ENCODE results near the gene XRCC1. TPM values are rescaled to one million over a fixed set of nuclear protein-coding genes. Genes with fewer than 3 reads are reported as not detected.
"Not testable (repeated sequence)": the region's sequence is repeated elsewhere in the genome, so short reads cannot be mapped to it uniquely, and the experiment has no call there.

The XRCC1 gene
- polyA plus RNA-seq, 1 donor from 2014 or later, result 23.6 TPM

- no peak overlapping the region for H3K4me3 Mint-ChIP-seq
- H3K4me1 Mint-ChIP-seq, result peaks cover 2 to 13% (median 10%) of the 10 kb centered on the region in 3 donors
- peaks cover 8% of the 10 kb centered on the region for H3K36me3 Mint-ChIP-seq
- peak overlapping the region in 1 of 3 donors; percentile 76 for H3K27ac Mint-ChIP-seq
- no peaks in the 10 kb centered on the region for H3K9me3 Mint-ChIP-seq
- no peaks in the 10 kb centered on the region for H3K27me3 Mint-ChIP-seq
Measured at GRCh38 chr19:43609872-43610271, 34.5 kb upstream of the XRCC1 start.

DNA sequence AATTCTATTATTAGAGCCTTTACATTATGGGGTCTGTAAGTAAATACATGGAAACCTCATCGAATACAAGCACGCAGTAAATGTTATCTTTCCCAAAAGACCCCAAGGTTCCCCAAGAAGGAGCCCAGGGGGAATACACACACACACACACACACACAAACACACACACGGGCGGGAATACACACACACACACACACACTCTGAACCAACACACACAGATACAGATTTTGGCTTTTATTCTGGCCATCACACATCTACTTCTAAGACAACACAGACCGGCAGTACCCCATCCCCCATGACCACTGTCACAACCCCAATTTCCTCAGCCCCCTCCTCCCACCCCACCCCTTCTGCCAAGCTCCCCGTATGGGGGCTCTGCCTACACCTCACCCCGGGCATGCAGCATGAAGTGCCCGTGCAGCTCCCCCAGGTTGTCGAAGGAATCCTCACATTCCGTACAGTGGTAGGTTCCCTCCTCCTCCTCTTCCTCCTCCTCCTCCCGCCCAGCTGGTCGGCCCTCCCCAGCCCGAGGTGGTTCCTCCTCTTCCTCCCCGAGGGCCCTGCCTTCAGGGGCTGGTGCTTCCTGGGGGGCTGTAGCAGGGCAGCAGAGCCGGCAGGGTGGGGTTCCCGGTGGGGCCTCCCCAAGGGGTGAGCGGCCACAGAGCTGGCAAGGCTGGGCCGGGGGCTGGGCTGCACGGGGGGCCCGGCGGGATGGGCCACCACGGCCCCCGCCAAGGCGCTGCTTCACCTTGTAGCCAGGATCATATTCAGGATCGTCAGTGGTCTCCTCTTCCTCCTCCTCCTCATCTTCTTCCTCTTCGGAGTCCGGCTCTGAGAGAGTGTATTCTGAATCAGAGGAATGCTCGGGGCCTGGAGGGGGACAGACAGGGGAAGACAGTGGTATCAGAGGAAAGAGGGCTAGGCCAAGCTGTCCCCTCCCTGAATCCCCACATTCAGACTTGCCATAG, 32.2 kb upstream of the XRCC1 start:
- Mint-ChIP-seq H3K27me3 (no peaks in the 10 kb centered on the region), H3K36me3 (peaks cover 2% of the 10 kb centered on the region), H3K4me1 (peaks cover 9 to 19% (median 18%) of the 10 kb centered on the region in 3 donors), H3K27ac (peak overlapping the region in 1 of 3 donors; percentile 42), H3K9me3 (no peaks in the 10 kb centered on the region), H3K4me3 (peak overlapping the region in 1 of 4 donors; percentile 33)

DNA sequence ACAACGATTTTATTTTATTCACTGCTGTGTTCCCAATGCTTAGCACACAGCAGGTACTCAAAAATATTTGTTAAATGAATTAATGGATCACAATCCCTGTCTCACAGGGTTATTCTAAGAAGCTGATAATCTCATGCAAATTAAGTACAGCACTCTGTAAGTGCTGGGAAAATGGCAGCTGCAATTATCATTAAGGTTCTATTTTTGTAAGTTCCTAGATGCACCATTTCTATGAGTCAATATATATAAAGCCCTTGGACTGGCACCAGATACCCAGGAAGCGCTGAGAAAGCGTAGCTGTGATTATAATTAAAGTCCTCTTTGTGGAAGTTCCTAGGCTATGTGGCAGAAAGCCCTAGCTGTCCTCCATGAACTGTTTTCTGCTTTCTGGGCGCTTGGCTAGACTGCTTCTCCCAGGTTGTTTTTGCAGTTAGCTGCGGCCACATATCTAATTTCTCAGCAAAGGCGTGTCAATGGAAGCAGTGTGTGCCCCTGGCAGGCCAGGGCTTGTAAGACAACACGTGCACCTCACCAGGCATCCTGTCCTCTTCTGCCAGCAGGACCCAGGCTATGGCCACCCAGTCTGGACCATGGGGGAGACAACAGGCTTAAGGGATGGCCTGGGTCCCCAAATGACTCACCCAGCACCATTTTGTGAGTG, 31.4 kb upstream of the XRCC1 start:
- Mint-ChIP-seq H3K27ac (no peak overlapping the region), H3K4me3 (no peak overlapping the region), H3K4me1 (peaks cover 9 to 19% (median 15%) of the 10 kb centered on the region in 3 donors), H3K36me3 (peaks cover 2% of the 10 kb centered on the region), H3K9me3 (no peaks in the 10 kb centered on the region), H3K27me3 (no peaks in the 10 kb centered on the region)

- Mint-ChIP-seq H3K9me3 (no peaks in the 10 kb centered on the region), H3K4me1 (peaks cover 9 to 19% (median 17%) of the 10 kb centered on the region in 3 donors), H3K27me3 (no peaks in the 10 kb centered on the region), H3K4me3 (no peak overlapping the region), H3K27ac (no peak overlapping the region), H3K36me3 (peaks cover 2% of the 10 kb centered on the region)
Measured at GRCh38 chr19:43605875-43606568, 30.7 kb upstream of the XRCC1 start.

GRCh38 chr19:43600326-43600725, 25.0 kb upstream of the XRCC1 start:
- Mint-ChIP-seq H3K4me1 (peaks cover 21 to 34% (median 26%) of the 10 kb centered on the region in 3 donors), H3K4me3 (peak overlapping the region in 2 of 4 donors; percentile 8 to 59), H3K27ac (peak overlapping the region in 2 of 3 donors; percentile 66 to 90)
- H3K27me3 Mint-ChIP-seq, H3K9me3 Mint-ChIP-seq, H3K36me3 Mint-ChIP-seq: not testable (repeated sequence)

DNA sequence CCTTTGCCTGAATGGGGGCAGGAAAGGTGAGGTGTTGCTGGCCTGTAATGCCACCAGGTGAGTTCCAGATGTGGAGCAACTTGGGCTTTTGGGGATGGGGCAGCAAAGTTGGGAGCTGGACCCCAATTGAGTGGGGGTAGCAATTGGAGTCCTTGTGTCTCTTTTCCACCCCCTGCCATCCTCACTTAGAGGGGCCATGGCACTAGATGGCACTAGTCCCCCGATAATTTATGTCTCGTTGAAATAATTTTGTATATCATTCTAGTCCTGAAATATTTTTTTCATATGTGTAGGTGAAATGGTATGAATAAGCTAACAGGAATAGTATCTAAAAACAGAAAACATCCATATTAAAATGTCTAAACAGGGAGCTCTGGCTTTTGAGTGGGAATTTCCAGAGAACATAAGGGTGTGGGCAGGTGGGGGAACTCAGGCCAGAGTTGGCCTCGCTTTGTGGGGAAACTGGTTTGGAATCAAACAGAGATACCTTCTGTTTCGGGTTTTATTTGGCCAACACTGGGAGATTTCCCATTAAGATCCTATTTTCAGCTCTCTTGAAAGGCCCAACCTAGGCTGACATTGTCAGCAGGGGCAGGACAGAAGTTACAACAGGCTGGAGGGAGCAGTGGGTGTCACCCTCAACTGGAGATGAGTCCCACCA, 24.4 kb upstream of the XRCC1 start:
- peak overlapping the region in 1 of 3 donors; percentile 66 for H3K27ac Mint-ChIP-seq
- H3K4me1 Mint-ChIP-seq, result peaks cover 18 to 31% (median 23%) of the 10 kb centered on the region in 3 donors
- no peaks in the 10 kb centered on the region for H3K27me3 Mint-ChIP-seq
- peak overlapping the region in 2 of 4 donors; percentile 8 to 59 for H3K4me3 Mint-ChIP-seq
- H3K9me3 Mint-ChIP-seq, result no peaks in the 10 kb centered on the region
- H3K36me3 Mint-ChIP-seq, result no peaks in the 10 kb centered on the region

DNA sequence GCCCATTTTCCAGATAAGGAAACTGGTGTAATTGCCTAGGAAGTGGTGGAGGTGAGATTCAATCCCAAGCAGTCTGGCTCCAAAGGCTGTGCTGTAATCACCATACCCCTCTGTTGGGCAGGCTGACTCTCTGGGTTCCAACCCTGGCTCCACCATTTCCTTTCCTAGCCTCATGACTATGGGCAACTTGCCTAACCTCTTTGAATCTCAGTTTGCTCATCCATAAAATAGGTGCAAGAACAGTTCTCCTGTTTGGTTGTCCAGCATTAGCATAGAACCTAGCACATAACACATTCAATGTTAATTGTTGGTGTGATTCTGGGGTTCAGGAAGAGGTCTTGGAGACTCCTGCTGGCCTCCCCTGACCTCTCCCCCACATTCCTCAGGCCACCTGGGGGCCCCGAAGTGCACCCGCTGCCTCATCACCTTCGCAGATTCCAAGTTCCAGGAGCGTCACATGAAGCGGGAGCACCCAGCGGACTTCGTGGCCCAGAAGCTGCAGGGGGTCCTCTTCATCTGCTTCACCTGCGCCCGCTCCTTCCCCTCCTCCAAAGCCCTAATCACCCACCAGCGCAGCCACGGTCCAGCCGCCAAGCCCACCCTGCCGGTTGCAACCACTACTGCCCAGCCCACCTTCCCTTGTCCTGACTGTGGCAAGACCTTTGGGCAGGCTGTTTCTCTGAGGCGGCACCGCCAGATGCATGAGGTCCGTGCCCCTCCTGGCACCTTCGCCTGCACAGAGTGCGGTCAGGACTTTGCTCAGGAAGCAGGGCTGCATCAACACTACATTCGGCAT, 23.3 kb upstream of the XRCC1 start:
- Mint-ChIP-seq H3K4me3 (peak overlapping the region in 3 of 4 donors; percentile 33 to 97 (median 81)), H3K27ac (peak overlapping the region in 1 of 3 donors; percentile 99), H3K4me1 (peaks cover 15 to 31% (median 21%) of the 10 kb centered on the region in 3 donors)

GRCh38 chr19:43597876-43598275, 22.5 kb upstream of the XRCC1 start:
- H3K27me3 Mint-ChIP-seq, result no peaks in the 10 kb centered on the region
- H3K4me3 Mint-ChIP-seq, result peak overlapping the region; percentile 87 to 99 (median 98)
- peak overlapping the region in 2 of 3 donors; percentile 87 to 99 for H3K27ac Mint-ChIP-seq
- no peaks in the 10 kb centered on the region for H3K9me3 Mint-ChIP-seq
- H3K4me1 Mint-ChIP-seq, result peaks cover 12 to 27% (median 20%) of the 10 kb centered on the region in 3 donors
- peaks cover 4% of the 10 kb centered on the region for H3K36me3 Mint-ChIP-seq

More for the DNA sequence above, 23.3 kb upstream of the XRCC1 start:
- H3K36me3 Mint-ChIP-seq, result peaks cover 3% of the 10 kb centered on the region
- no peaks in the 10 kb centered on the region for H3K9me3 Mint-ChIP-seq
- H3K27me3 Mint-ChIP-seq, result no peaks in the 10 kb centered on the region

GRCh38 chr19:43596842-43597461, 21.6 kb upstream of the XRCC1 start:
- H3K36me3 Mint-ChIP-seq, result peaks cover 4% of the 10 kb centered on the region
- peak overlapping the region; percentile 99 to 100 (median 100) for H3K27ac Mint-ChIP-seq
- peaks cover 12 to 28% (median 20%) of the 10 kb centered on the region in 3 donors for H3K4me1 Mint-ChIP-seq
- H3K4me3 Mint-ChIP-seq, result peak overlapping the region; percentile 87 to 99 (median 98)
- no peaks in the 10 kb centered on the region for H3K27me3 Mint-ChIP-seq
- no peaks in the 10 kb centered on the region for H3K9me3 Mint-ChIP-seq

DNA sequence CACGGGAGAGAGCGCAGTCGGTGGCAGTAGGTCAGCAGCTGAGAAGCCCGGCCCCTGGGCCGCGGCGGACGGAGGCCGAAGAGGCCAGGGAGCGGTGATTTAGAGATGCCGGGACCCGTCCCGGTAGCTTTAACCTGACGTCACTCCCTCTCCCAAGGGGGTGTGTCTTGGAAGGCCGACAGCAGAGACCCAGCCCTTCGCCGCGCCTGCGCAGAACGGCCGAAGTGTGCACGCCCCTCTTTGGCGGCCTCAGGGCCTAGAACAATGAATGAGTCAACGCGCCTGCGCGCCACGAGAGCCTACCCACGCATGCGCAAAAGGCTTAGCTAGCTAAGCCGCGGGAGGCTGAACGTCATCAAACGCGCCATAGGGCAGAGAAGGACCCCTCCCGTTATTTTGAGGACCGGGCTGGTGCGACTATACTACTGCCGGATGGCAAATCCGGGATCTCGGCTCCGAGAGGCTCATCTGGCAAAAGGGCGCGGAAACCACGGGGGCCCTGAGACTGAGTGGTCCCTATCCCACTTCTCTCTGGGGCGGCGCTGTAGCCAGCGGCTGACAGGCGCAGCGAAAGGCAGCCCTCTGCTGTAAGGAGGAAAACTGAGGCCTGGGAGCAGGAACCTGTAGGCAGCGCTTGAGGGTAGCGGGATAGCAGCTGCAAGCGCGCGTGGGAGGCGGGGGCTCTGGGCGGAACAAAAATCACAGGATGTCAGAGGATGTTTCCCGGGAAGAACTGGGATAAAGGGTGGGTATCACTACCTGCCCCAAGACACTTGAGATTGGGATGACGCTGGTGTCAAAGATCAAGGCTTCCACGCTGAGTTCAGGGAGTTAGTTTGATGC, 20.9 kb upstream of the XRCC1 start, which contains the start of the genes IRGQ and ZNF576:
IRGQ (minus strand) TSS at position 136 of the 843 bp plus-strand sequence. CDS start 796 bp downstream, outside the sequence.
ZNF576 (plus strand) TSS at position 597 of the 843 bp plus-strand sequence. CDS start 514 bp downstream, outside the sequence.
- peak within 1 kb of the TSS; percentile 87 to 99 (median 98) for H3K4me3 Mint-ChIP-seq
- no peaks in the 10 kb centered on the region for H3K27me3 Mint-ChIP-seq
- peak within 1 kb of the TSS; percentile 99 to 100 (median 100) for H3K27ac Mint-ChIP-seq
- peaks cover 12 to 25% (median 20%) of the 10 kb centered on the region in 3 donors for H3K4me1 Mint-ChIP-seq
- H3K36me3 Mint-ChIP-seq, result peaks cover 4% of the 10 kb centered on the region
- H3K9me3 Mint-ChIP-seq, result no peaks in the 10 kb centered on the region

DNA sequence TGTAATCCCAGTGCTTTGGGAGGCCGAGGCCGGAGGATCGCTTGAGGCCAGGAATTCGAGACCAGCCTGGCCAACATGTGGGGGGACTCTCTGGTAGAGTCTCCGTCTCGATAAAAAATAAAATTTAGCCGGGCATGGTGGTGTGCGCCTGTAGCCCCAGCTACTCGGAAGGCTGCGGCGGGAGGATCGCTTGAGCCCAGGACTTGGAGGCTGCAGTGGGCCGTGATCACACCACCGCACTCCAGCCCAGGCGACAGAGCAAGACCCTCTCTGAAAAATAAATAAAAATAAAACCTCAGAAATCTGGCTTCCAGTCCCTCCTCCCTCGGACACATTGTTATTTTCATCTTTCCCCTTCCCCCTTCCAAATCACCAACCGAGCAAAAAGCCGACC, 20.3 kb upstream of the XRCC1 start:
- Mint-ChIP-seq H3K36me3 (peaks cover 4% of the 10 kb centered on the region), H3K9me3 (no peaks in the 10 kb centered on the region), H3K4me3 (peak overlapping the region; percentile 87 to 99 (median 98)), H3K27me3 (no peaks in the 10 kb centered on the region), H3K4me1 (peaks cover 12 to 29% (median 20%) of the 10 kb centered on the region in 3 donors), H3K27ac (peak overlapping the region; percentile 99 to 100 (median 100))
